ACC112 (cell line): Measurements from ENCODE around the gene HOMER3.
"Not testable (repeated sequence)": the region's sequence is repeated elsewhere in the genome, so short reads cannot be mapped to it uniquely, and the experiment has no call there.

Experiments used
- H2AFZ ChIP-seq: fragments of 200-600 bp; sonication (generic); one replicate; pipeline ENCODE4 v1.6.0; 2017; ENCODE audit warnings: antibody characterized with exemption, low read length; ENCODE audit not compliant: unreplicated experiment
- H3K27ac ChIP-seq: fragments of 200-600 bp; sonication (generic); 2 replicates; pipeline ENCODE4 v1.5.1; 2014; ENCODE audit warnings: low read depth, mild to moderate bottlenecking, antibody characterized with exemption, low read length, moderate library complexity
- H3K27me3 ChIP-seq: fragments of 200-600 bp; sonication (generic); 2 replicates; pipeline ENCODE4 v1.6.1; 2014; ENCODE audit warnings: mild to moderate bottlenecking, antibody characterized with exemption, low read length, moderate library complexity, mixed read lengths; ENCODE audit not compliant: insufficient read depth
- H3K36me3 ChIP-seq: fragments of 200-600 bp; sonication (generic); 2 replicates; pipeline ENCODE4 v1.6.1; 2016; ENCODE audit warnings: mild to moderate bottlenecking, antibody characterized with exemption, low read length, moderate library complexity, mixed read lengths; ENCODE audit not compliant: insufficient read depth
- H3K4me1 ChIP-seq: fragments of 200-600 bp; sonication (generic); one replicate; pipeline ENCODE4 v1.6.1; 2016; ENCODE audit warnings: low read length, mixed read lengths; ENCODE audit not compliant: insufficient read depth, unreplicated experiment, control insufficient read depth
- H3K4me3 ChIP-seq: fragments of 200-600 bp; sonication (generic); 2 replicates; pipeline ENCODE4 v1.5.1; 2014; ENCODE audit warnings: mild to moderate bottlenecking, low read depth, low read length
- H3K79me2 ChIP-seq: fragments of 200-600 bp; sonication (generic); one replicate; pipeline ENCODE4 v1.6.0; 2016; ENCODE audit warnings: low read length; ENCODE audit not compliant: control insufficient read depth, unreplicated experiment, insufficient read depth

The HOMER3 gene

GRCh38 chr19:18954094-18954493 is 13.1 kb upstream of the HOMER3 start:
- H3K4me3 ChIP-seq = no peak overlapping the region
- H3K4me1 ChIP-seq = peaks cover 4% of the 10 kb centered on the region
- no peaks in the 10 kb centered on the region for H3K79me2 ChIP-seq
- no peaks in the 10 kb centered on the region for H3K27me3 ChIP-seq
- H2AFZ ChIP-seq = no peak overlapping the region
- H3K27ac ChIP-seq = no peak overlapping the region
- no peaks in the 10 kb centered on the region for H3K36me3 ChIP-seq

- H3K79me2 ChIP-seq, H3K4me3 ChIP-seq, H3K27me3 ChIP-seq, H3K36me3 ChIP-seq, H3K27ac ChIP-seq, H2AFZ ChIP-seq, H3K4me1 ChIP-seq: not testable (repeated sequence)
Observed at GRCh38 chr19:18952364-18953003, 11.5 kb upstream of the HOMER3 start.

- no peak overlapping the region for H2AFZ ChIP-seq
- H3K4me1 ChIP-seq = peaks cover 4% of the 10 kb centered on the region
- H3K27ac ChIP-seq = no peak overlapping the region
- H3K79me2 ChIP-seq = no peaks in the 10 kb centered on the region
- no peak overlapping the region for H3K4me3 ChIP-seq
- no peaks in the 10 kb centered on the region for H3K36me3 ChIP-seq
- no peaks in the 10 kb centered on the region for H3K27me3 ChIP-seq
Observed at GRCh38 chr19:18951721-18952281, 10.8 kb upstream of the HOMER3 start.

GRCh38 chr19:18949858-18950257 is 8.8 kb upstream of the HOMER3 start:
- H3K36me3 ChIP-seq = no peaks in the 10 kb centered on the region
- no peak overlapping the region for H3K27ac ChIP-seq
- H3K4me1 ChIP-seq = peaks cover 4% of the 10 kb centered on the region
- no peaks in the 10 kb centered on the region for H3K79me2 ChIP-seq
- no peak overlapping the region for H3K4me3 ChIP-seq
- no peak overlapping the region for H2AFZ ChIP-seq
- no peaks in the 10 kb centered on the region for H3K27me3 ChIP-seq

GRCh38 chr19:18948976-18949356 is 7.9 kb upstream of the HOMER3 start:
- H3K36me3 ChIP-seq = no peaks in the 10 kb centered on the region
- no peak overlapping the region for H3K4me3 ChIP-seq
- H3K27ac ChIP-seq = no peak overlapping the region
- no peaks in the 10 kb centered on the region for H3K27me3 ChIP-seq
- H3K4me1 ChIP-seq = peaks cover 4% of the 10 kb centered on the region
- H3K79me2 ChIP-seq = no peaks in the 10 kb centered on the region
- H2AFZ ChIP-seq = no peak overlapping the region

- Histone ChIP-seq H3K4me1 (peaks cover 4% of the 10 kb centered on the region), H3K27ac (no peak overlapping the region), H3K27me3 (no peaks in the 10 kb centered on the region), H2AFZ (no peak overlapping the region), H3K36me3 (no peaks in the 10 kb centered on the region), H3K4me3 (no peak overlapping the region), H3K79me2 (no peaks in the 10 kb centered on the region)
Observed at GRCh38 chr19:18948075-18948975, 7.3 kb upstream of the HOMER3 start.

- Histone ChIP-seq H3K27ac (no peak overlapping the region), H3K4me3 (no peak overlapping the region), H2AFZ (no peak overlapping the region), H3K79me2 (no peaks in the 10 kb centered on the region), H3K27me3 (no peaks in the 10 kb centered on the region), H3K36me3 (no peaks in the 10 kb centered on the region), H3K4me1 (peaks cover 4% of the 10 kb centered on the region)
Observed at GRCh38 chr19:18946918-18947317, 5.9 kb upstream of the HOMER3 start.

- H3K79me2 ChIP-seq = no peaks in the 10 kb centered on the region
- no peak overlapping the region for H3K4me3 ChIP-seq
- H3K4me1 ChIP-seq = peaks cover 2% of the 10 kb centered on the region
- no peak overlapping the region for H2AFZ ChIP-seq
- H3K36me3 ChIP-seq = no peaks in the 10 kb centered on the region
- no peaks in the 10 kb centered on the region for H3K27me3 ChIP-seq
- H3K27ac ChIP-seq = no peak overlapping the region
Observed at GRCh38 chr19:18946335-18946734, 5.3 kb upstream of the HOMER3 start.

GRCh38 chr19:18945297-18945696 is 4.3 kb upstream of the HOMER3 start:
- H3K27me3 ChIP-seq = no peaks in the 10 kb centered on the region
- H3K4me1 ChIP-seq = no peaks in the 10 kb centered on the region
- no peak overlapping the region for H2AFZ ChIP-seq
- no peak overlapping the region for H3K27ac ChIP-seq
- no peak overlapping the region for H3K4me3 ChIP-seq
- H3K36me3 ChIP-seq = no peaks in the 10 kb centered on the region
- H3K79me2 ChIP-seq = peaks cover 3% of the 10 kb centered on the region

GRCh38 chr19:18943465-18943864 is 2.4 kb upstream of the HOMER3 start:
- Histone ChIP-seq H3K4me3 (no peak overlapping the region), H3K79me2 (peaks cover 17% of the 10 kb centered on the region), H2AFZ (no peak overlapping the region), H3K36me3 (no peaks in the 10 kb centered on the region), H3K27ac (no peak overlapping the region), H3K4me1 (no peaks in the 10 kb centered on the region), H3K27me3 (no peaks in the 10 kb centered on the region)

- no peaks in the 10 kb centered on the region for H3K27me3 ChIP-seq
- H3K79me2 ChIP-seq = peaks cover 20% of the 10 kb centered on the region
- no peak overlapping the region for H3K4me3 ChIP-seq
- no peaks in the 10 kb centered on the region for H3K4me1 ChIP-seq
- H2AFZ ChIP-seq = no peak overlapping the region
- H3K36me3 ChIP-seq = no peaks in the 10 kb centered on the region
- H3K27ac ChIP-seq = no peak overlapping the region
Observed at GRCh38 chr19:18942692-18943091, 1.7 kb upstream of the HOMER3 start.
